ENCODE data around the gene ALDH3B2.

DNA sequence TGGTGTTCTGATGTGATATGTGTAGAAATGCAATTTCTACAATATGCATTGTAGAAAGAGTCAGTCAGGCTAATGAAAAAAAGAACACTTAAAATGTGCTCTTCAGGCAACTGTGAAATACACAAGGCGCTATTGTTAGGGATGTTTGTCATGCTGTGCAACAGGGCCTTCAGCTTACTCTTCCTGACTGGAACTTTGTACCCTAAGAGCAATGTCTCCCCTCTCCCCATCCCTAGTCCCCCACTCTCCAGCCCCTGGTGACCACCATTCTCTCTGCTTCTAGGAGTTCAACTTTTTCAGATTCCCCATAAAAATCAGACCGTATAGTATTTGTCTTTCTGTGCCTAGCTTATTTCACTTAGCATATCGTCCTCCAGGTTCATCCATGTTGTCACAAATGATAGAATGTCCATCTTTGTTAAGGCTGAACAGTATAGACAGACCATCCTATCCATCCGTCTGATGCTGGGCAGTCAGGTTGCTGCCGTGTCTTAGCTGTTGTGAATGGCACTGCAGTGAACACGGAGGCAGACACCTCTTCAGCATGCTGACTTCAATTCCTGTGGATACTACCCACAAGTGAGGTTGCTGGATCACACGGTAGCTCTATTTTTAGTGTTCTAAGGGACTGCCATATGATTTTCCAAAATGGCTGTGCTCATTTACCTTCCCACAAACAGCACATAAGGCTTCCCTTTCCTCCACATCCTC, 57.0 kb downstream of the ALDH3B2 start:
- TF ChIP-seq, protein P1, sequence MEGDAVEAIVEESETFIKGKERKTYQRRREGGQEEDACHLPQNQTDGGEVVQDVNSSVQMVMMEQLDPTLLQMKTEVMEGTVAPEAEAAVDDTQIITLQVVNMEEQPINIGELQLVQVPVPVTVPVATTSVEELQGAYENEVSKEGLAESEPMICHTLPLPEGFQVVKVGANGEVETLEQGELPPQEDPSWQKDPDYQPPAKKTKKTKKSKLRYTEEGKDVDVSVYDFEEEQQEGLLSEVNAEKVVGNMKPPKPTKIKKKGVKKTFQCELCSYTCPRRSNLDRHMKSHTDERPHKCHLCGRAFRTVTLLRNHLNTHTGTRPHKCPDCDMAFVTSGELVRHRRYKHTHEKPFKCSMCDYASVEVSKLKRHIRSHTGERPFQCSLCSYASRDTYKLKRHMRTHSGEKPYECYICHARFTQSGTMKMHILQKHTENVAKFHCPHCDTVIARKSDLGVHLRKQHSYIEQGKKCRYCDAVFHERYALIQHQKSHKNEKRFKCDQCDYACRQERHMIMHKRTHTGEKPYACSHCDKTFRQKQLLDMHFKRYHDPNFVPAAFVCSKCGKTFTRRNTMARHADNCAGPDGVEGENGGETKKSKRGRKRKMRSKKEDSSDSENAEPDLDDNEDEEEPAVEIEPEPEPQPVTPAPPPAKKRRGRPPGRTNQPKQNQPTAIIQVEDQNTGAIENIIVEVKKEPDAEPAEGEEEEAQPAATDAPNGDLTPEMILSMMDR (IDR thresholded peaks at IDR 0.05) = no peak
- no peak for TF ChIP-seq POLR2AphosphoS5 (IDR thresholded peaks at IDR 0.05)
- TF ChIP-seq POLR2A (IDR thresholded peaks at IDR 0.05) = no peak

All from breast epithelium (tissue), 3 donors.